D721Med (cell line): ENCODE data around the gene PCDHA8.
"Not testable (repeated sequence)": the region's sequence is repeated elsewhere in the genome, so short reads cannot be mapped to it uniquely, and the experiment has no call there.

Experiments used
- DNase-seq: peaks from one replicate; pipeline ENCODE4 v3.0.0; 2011; ENCODE audit warnings: low spot score; ENCODE audit not compliant: insufficient read length
- FAIRE-seq: peaks from 2 replicates; lab custom pipeline; 2011; peaks lifted over from hg19 to GRCh38; lab: Jason Lieb, UNC
- TF ChIP-seq, protein P1 (sequence below): IDR thresholded peaks from 2 replicates; pipeline ENCODE4 v1.5.1; 2012; ENCODE audit warnings: mild to moderate bottlenecking, control low read depth; ENCODE audit not compliant: insufficient read depth; ENCODE audit errors: missing control alignments

The PCDHA8 gene

DNA sequence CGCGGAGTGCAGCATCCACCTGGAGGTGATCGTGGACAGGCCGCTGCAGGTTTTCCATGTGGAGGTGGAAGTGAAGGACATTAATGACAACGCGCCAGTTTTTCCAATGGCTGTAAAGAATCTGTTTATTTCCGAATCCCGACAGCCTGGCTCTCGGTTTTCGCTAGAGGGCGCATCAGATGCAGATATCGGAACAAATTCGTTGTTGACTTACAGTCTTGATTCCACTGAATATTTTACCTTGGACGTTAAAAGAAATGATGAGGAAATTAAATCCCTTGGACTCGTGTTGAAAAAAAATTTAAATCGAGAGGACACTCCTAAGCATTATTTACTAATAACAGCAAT lies 39.5 kb upstream of the PCDHA8 start:
- FAIRE-seq (no peak), DNase-seq (no peak)
- TF ChIP-seq, protein P1, sequence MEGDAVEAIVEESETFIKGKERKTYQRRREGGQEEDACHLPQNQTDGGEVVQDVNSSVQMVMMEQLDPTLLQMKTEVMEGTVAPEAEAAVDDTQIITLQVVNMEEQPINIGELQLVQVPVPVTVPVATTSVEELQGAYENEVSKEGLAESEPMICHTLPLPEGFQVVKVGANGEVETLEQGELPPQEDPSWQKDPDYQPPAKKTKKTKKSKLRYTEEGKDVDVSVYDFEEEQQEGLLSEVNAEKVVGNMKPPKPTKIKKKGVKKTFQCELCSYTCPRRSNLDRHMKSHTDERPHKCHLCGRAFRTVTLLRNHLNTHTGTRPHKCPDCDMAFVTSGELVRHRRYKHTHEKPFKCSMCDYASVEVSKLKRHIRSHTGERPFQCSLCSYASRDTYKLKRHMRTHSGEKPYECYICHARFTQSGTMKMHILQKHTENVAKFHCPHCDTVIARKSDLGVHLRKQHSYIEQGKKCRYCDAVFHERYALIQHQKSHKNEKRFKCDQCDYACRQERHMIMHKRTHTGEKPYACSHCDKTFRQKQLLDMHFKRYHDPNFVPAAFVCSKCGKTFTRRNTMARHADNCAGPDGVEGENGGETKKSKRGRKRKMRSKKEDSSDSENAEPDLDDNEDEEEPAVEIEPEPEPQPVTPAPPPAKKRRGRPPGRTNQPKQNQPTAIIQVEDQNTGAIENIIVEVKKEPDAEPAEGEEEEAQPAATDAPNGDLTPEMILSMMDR: no peak

DNA sequence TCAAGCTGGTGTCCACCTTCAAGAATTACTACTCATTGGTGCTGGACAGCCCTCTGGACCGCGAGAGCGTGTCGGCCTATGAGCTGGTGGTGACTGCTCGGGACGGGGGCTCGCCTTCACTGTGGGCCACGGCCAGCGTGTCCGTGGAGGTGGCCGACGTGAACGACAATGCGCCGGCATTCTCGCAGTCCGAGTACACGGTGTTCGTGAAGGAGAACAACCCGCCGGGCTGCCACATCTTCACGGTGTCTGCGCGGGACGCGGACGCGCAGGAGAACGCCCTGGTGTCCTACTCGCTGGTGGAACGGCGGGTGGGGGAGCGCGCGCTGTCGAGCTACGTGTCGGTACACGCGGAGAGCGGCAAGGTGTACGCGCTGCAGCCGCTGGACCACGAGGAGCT lies 38.6 kb upstream of the PCDHA8 start:
- not testable (repeated sequence) for FAIRE-seq

DNA sequence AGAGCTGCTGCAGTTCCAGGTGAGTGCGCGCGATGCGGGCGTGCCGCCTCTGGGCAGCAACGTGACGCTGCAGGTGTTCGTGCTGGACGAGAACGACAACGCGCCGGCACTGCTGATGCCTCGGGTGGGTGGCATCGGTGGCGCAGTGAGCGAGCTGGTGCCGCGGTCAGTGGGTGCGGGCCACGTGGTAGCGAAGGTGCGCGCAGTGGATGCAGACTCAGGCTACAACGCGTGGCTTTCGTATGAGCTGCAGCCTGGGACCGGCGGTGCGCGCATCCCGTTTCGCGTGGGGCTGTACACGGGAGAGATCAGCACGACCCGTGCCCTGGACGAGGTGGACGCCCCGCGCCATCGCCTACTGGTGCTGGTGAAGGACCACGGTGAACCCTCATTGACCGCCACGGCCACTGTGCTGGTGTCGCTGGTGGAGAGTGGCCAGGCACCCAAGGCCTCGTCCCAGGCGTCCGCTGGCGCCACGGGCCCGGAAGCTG lies 38.2 kb upstream of the PCDHA8 start:
- DNase-seq (no peak), FAIRE-seq (no peak)
- TF ChIP-seq, protein P1: no peak

More for the DNA sequence above, 38.6 kb upstream of the PCDHA8 start:
- not testable (repeated sequence) for DNase-seq

DNA sequence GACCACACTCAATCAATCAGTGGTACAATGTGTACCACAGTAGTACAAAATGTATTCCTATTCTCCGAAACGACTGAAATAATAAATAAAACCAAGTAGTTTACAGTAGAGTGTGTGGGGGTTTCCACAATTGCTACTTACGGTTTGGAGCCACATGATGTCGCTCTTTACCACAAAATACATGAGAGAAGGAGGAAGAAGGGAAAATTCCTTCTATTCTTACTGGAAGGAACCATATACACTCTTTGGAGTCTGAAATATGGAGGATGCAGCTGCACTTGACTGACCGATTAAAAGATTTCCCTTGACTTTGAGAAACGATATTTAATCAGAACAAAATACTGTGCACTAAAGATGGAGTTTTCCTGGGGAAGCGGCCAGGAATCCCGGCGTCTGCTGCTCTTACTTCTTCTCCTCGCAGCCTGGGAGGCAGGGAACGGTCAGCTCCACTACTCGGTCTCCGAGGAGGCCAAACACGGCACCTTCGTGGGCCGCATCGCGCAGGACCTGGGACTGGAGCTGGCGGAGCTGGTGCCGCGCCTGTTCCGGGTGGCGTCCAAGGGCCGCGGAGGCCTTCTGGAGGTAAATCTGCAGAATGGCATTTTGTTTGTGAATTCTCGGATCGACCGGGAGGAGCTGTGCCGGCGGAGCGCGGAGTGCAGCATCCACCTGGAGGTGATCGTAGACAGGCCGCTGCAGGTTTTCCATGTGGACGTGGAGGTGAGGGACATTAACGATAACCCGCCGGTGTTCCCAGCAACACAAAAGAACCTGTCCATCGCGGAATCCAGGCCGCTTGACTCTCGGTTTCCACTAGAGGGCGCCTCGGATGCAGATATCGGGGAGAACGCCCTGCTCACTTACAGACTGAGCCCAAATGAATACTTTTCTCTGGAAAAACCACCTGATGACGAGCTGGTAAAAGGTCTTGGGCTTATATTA lies 33.9 kb upstream of the PCDHA8 start, which contains the start of gene PCDHA4:
Gene PCDHA4, plus strand, starts transcription at position 235 of the 942 bp plus-strand sequence.
- FAIRE-seq (peak; percentile 94), DNase-seq (no peak)
- TF ChIP-seq, protein P1: peak; percentile 64

DNA sequence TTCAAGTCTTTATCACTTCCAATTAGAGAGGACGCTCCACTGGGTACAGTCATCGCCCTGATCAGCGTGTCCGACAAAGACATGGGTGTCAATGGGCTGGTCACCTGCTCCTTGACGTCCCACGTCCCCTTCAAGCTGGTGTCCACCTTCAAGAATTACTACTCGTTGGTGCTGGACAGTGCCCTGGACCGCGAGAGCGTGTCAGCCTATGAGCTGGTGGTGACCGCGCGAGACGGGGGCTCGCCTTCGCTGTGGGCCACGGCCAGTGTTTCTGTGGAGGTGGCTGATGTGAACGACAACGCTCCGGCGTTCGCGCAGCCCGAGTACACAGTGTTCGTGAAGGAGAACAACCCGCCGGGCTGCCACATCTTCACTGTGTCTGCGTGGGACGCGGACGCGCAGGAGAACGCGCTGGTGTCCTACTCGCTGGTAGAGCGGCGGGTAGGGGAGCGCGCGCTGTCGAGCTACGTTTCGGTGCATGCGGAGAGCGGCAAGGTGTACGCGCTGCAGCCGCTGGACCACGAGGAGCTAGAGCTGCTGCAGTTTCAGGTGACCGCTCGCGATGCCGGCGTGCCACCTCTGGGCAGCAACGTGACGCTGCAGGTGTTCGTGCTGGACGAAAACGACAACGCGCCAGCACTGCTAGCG lies 32.6 kb upstream of the PCDHA8 start:
- FAIRE-seq: not testable (repeated sequence)

DNA sequence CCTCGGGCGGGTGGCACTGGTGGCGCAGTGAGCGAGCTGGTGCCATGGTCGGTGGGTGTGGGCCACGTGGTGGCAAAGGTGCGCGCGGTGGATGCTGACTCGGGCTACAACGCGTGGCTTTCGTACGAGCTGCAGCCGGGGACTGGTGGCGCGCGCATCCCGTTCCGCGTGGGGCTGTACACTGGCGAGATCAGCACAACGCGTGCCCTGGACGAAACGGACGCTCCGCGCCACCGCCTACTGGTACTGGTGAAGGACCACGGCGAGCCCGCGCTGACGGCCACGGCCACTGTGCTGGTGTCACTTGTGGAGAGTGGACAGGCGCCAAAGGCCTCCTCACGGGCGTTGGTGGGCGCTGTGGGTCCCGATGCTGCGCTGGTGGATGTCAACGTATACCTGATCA lies 32.1 kb upstream of the PCDHA8 start:
- FAIRE-seq (no peak), DNase-seq (no peak)
- TF ChIP-seq, protein P1: no peak

More for the DNA sequence above, 32.6 kb upstream of the PCDHA8 start:
- DNase-seq: not testable (repeated sequence)

DNA sequence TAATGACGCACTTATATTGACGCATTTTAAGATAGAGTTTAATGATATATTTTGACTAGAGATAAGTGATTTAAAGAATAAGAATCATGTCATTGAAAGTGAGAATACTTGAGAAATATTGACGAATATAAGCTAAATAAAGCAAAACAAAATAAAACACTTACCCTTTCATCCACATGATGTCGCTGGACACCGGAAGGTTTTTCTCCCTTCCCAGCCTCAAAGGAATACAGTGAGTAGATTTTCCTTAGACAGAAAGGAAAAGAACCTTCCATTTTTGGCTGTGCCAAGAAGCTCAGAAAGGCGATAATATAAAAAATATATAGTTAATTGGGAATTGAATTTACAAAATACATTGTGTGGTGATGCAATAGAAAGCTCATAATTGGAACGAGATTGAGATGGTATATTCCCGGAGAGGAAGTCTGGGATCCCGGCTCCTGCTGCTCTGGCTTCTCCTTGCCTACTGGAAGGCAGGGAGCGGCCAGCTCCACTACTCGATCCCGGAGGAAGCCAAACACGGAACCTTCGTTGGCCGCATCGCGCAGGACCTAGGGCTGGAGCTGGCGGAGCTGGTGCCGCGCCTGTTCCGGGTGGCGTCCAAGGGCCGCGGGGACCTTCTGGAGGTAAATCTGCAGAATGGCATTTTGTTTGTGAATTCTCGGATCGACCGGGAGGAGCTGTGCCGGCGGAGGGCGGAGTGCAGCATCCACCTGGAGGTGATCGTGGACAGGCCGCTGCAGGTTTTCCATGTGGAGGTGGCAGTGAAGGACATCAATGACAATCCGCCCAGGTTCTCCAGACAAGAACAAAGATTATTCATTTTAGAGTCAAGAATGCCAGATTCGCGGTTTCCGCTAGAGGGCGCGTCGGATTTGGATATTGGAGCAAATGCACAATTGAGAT lies 19.4 kb upstream of the PCDHA8 start, which contains the start of gene PCDHA5:
Gene PCDHA5, plus strand, starts transcription at position 239 of the 906 bp plus-strand sequence.
- FAIRE-seq: no peak
- TF ChIP-seq, protein P1: no peak
- DNase-seq: no peak
